ENCODE data around the gene SDCBP2. TPM values are rescaled to one million over a fixed set of nuclear protein-coding genes. Genes with fewer than 3 reads are reported as not detected.
A peak's percentile ranks its signal among the peaks of the same experiment; 100 is the strongest.

The SDCBP2 gene
- total and polyA plus RNA-seq, 2 experiments from 2014 or later = 3.2 to 5.3 TPM

GRCh38 chr20:1334761-1335160 is 5.8 kb upstream of the SDCBP2 start:
- Histone ChIP-seq H3K27me3 (ENCODE audit: insufficient read depth) (no peaks in the 10 kb centered on the region), H2AFZ (no peak overlapping the region), H3K4me2 (no peak overlapping the region), H4K20me1 (replicated peaks; ENCODE audit: insufficient read depth) (peaks cover 15% of the 10 kb centered on the region), H3K36me3 (ENCODE audit: insufficient read depth) (no peaks in the 10 kb centered on the region), H3K9me2 (ENCODE audit: insufficient read depth) (no peaks in the 10 kb centered on the region), H3F3A (replicated peaks; ENCODE audit: low read depth) (no peaks in the 10 kb centered on the region), H3K4me1 (ENCODE audit: insufficient read depth) (no peaks in the 10 kb centered on the region), H3K79me2 (replicated peaks; ENCODE audit: insufficient read depth) (peaks cover 5% of the 10 kb centered on the region; the same call in 1 of the 2 replicates), H3K4me3 (no peak overlapping the region), H3K27ac (ENCODE audit: low read depth) (no peak overlapping the region)
- H3K9me3 Mint-ChIP-seq = no peaks in the 10 kb centered on the region
- H3K27me3 Mint-ChIP-seq (ENCODE audit: insufficient read depth, low read depth, poor library complexity) = peaks cover 8% of the 10 kb centered on the region
- H3K27ac Mint-ChIP-seq = peak overlapping the region; percentile 85; the same call in 1 of the 2 replicates
- peak; percentile 25 for ATAC-seq
- H3K4me1 Mint-ChIP-seq = peaks cover 16% of the 10 kb centered on the region
- TF ChIP-seq JUNB (IDR thresholded peaks at IDR 0.05; ENCODE audit: unreplicated experiment) = no peak
- TF ChIP-seq CTCF (conservative IDR thresholded peaks at IDR 0.05; ENCODE audit: low read depth in 2 of 2) = peak; percentile 20 to 35
- no peak overlapping the region for H3K4me3 Mint-ChIP-seq
- DNase-seq (ENCODE audit: low spot score) = peak; percentile 36
- H3K36me3 Mint-ChIP-seq (ENCODE audit: low read depth) = peaks cover 23% of the 10 kb centered on the region; the same call in 2 of the 3 replicates

GRCh38 chr20:1334370-1334731 is 5.4 kb upstream of the SDCBP2 start:
- no peaks in the 10 kb centered on the region for H3K9me3 Mint-ChIP-seq
- Histone ChIP-seq H3K4me3 (no peak overlapping the region), H3K9me2 (ENCODE audit: insufficient read depth) (no peaks in the 10 kb centered on the region), H3K4me2 (no peak overlapping the region), H3K36me3 (ENCODE audit: insufficient read depth) (no peaks in the 10 kb centered on the region), H3K79me2 (replicated peaks; ENCODE audit: insufficient read depth) (peaks cover 5% of the 10 kb centered on the region), H3K4me1 (ENCODE audit: insufficient read depth) (no peaks in the 10 kb centered on the region), H3K27me3 (ENCODE audit: insufficient read depth) (no peaks in the 10 kb centered on the region), H3F3A (replicated peaks; ENCODE audit: low read depth) (no peaks in the 10 kb centered on the region), H2AFZ (no peak overlapping the region), H3K27ac (ENCODE audit: low read depth) (no peak overlapping the region), H4K20me1 (replicated peaks; ENCODE audit: insufficient read depth) (peaks cover 15% of the 10 kb centered on the region)
- DNase-seq (ENCODE audit: low spot score) (no peak), ATAC-seq (no peak)
- H3K4me3 Mint-ChIP-seq = no peak overlapping the region
- peaks cover 8% of the 10 kb centered on the region for H3K27me3 Mint-ChIP-seq (ENCODE audit: insufficient read depth, low read depth, poor library complexity)
- peaks cover 16% of the 10 kb centered on the region for H3K4me1 Mint-ChIP-seq
- peak overlapping the region; percentile 85; the same call in 1 of the 2 replicates for H3K27ac Mint-ChIP-seq
- no peak for TF ChIP-seq ZNF114 (CRISPR knock-in tag; IDR thresholded peaks at IDR 0.05)
- TF ChIP-seq NANOG (IDR thresholded peaks at IDR 0.05; ENCODE audit: borderline replicate concordance) = no peak
- no peak for TF ChIP-seq EZH2phosphoT487 (IDR thresholded peaks at IDR 0.05; ENCODE audit: unreplicated experiment)
- no peak for TF ChIP-seq STAT1 (IDR thresholded peaks at IDR 0.05; ENCODE audit: unreplicated experiment)
- TF ChIP-seq ZNF462 (CRISPR knock-in tag; IDR thresholded peaks at IDR 0.05) = no peak
- TF ChIP-seq ZNF331 (CRISPR knock-in tag; IDR thresholded peaks at IDR 0.05; ENCODE audit: low read depth) = no peak
- TF ChIP-seq REST (IDR thresholded peaks at IDR 0.05; ENCODE audit: unreplicated experiment) = no peak
- no peak for TF ChIP-seq CREB1 (CRISPR knock-in tag; IDR thresholded peaks at IDR 0.05; ENCODE audit: low read depth)
- peaks cover 23% of the 10 kb centered on the region; the same call in 2 of the 3 replicates for H3K36me3 Mint-ChIP-seq (ENCODE audit: low read depth)

Measured in GM23338 (cell line).